RWPE2 (cell line): ENCODE data around the gene PKD1.
A peak's percentile ranks its signal among the peaks of the same experiment; 100 is the strongest.

Experiments
- ATAC-seq: fragments of 200-7000 bp; cut with Tn5 transposase; 3 replicates; pipeline ENCODE4 v1.9.1; 2021; ENCODE audit warnings: low read depth
- DNase-seq: peaks from one replicate; pipeline ENCODE4 v3.0.0-alpha.2; 2020; ENCODE audit warnings: low spot score
- H3K27ac ChIP-seq: fragments of 450-650 bp; 2 replicates; pipeline ENCODE4 v1.5.1; 2017; ENCODE audit warnings: mild to moderate bottlenecking; ENCODE audit not compliant: poor library complexity, severe bottlenecking
- H3K27me3 ChIP-seq: fragments of 250-450 bp; sonication (Bioruptor Pico); 2 replicates; pipeline ENCODE4 v1.5.1; 2021; ENCODE audit warnings: mild to moderate bottlenecking, moderate library complexity; ENCODE audit not compliant: insufficient read depth, poor library complexity, severe bottlenecking
- H3K36me3 ChIP-seq: fragments of 250-450 bp; sonication (Bioruptor Pico); 2 replicates; pipeline ENCODE4 v1.5.1; 2020; ENCODE audit warnings: low read depth, mild to moderate bottlenecking, moderate library complexity
- H3K4me1 ChIP-seq: fragments of 250-450 bp; sonication (Bioruptor Pico); 2 replicates; pipeline ENCODE4 v1.5.1; 2021; ENCODE audit warnings: mild to moderate bottlenecking, moderate library complexity; ENCODE audit not compliant: insufficient read depth, poor library complexity, severe bottlenecking
- H3K4me3 ChIP-seq: fragments of 250-450 bp; sonication (Bioruptor Pico); 2 replicates; pipeline ENCODE4 v1.5.1; 2021; ENCODE audit warnings: mild to moderate bottlenecking, moderate library complexity; ENCODE audit not compliant: severe bottlenecking
- H3K9me3 ChIP-seq: fragments of 250-450 bp; sonication (Bioruptor Pico); 2 replicates; pipeline ENCODE4 v1.5.1; 2021; ENCODE audit warnings: mild to moderate bottlenecking, moderate library complexity; ENCODE audit not compliant: severe bottlenecking
- CTCF ChIP-seq: fragments of 450-650 bp; IDR thresholded peaks from one replicate; pipeline ENCODE4 v1.5.1; 2017; ENCODE audit warnings: mild to moderate bottlenecking, moderate library complexity; ENCODE audit not compliant: poor library complexity, severe bottlenecking

PKD1 gene

DNA sequence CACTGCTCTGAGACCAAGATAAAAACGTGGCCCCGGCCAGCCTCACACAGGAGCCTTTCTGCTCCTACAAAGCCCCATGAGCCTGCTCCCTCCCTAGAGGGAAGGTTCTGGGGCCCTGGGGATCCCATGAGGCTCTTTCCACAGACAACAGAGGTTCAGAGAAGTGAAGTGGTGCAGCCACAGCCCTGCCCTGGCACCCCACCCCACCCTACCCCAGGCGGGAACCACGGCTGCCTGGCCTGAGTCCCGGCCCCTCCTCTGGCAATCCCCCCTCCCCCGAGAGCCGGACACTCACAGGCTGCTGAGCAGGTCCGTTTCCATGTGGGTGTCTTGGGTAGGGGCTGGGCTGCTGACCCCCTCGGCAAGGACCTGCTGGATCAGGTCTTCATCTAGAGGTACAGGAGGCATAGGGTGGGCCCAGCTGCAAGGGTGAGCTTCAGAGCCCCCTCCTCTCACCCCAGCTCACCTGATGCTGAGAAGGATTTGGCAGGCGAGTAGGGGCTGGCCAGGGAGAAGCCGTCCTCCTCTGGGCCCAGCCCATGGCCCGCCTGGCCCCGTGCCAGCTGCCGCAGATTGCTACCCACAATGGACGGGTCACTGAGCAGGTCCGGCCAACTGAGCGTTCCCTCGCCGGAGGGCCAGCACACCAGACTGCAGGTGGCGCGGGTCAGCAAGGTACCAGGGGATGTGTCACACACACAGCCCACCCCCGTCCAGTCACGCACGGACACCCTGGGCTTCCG is 38.7 kb downstream of the PKD1 start:
- TF ChIP-seq CTCF, result no peak
- DNase-seq, result no peak
- H3K9me3 ChIP-seq, result no peaks in the 10 kb centered on the region
- H3K4me1 ChIP-seq, result no peaks in the 10 kb centered on the region
- ATAC-seq, result no peak
- H3K4me3 ChIP-seq, result no peak overlapping the region
- no peak overlapping the region for H3K27ac ChIP-seq
- no peaks in the 10 kb centered on the region for H3K27me3 ChIP-seq
- peaks cover 64% of the 10 kb centered on the region for H3K36me3 ChIP-seq

GRCh38 chr16:2095918-2096582 is 39.6 kb downstream of the PKD1 start:
- no peak for DNase-seq

DNA sequence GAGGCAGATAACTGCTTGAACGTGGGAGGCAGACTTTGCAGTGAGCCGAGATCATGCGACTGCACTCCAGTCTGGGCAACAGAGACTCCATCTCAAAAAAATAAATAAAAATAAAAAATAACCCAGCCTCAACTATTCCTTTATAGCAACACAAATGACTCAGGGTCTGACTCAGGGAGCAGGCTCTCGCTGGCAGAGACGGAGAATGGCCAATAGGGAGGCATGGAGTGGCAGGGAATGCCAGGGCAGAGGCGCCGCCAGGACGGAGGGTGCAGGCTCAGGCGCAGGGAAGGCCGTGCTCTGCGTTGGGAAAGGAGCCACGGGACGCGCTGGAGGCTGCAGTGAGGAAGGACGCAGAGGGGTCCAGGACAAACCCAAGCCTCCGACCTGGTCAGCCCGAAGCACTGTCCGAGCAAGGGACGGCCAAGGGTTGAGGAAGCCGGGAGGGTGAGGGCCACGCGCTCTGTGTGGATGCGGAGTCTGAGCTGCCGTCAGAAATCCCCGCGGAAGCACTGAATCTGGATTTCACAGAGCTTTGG is 40.3 kb downstream of the PKD1 start:
- no peaks in the 10 kb centered on the region for H3K27me3 ChIP-seq
- no peaks in the 10 kb centered on the region for H3K4me1 ChIP-seq
- TF ChIP-seq CTCF, result no peak
- no peak overlapping the region for H3K4me3 ChIP-seq
- ATAC-seq, result peak; percentile 60; the same call in 2 of the 3 replicates
- H3K36me3 ChIP-seq, result peaks cover 71% of the 10 kb centered on the region
- no peaks in the 10 kb centered on the region for H3K9me3 ChIP-seq
- H3K27ac ChIP-seq, result no peak overlapping the region
- no peak for DNase-seq

More at GRCh38 chr16:2095918-2096582, 39.6 kb downstream of the PKD1 start:
- H3K27ac ChIP-seq, result no peak overlapping the region
- H3K36me3 ChIP-seq, result peaks cover 66% of the 10 kb centered on the region
- ATAC-seq, result no peak
- no peak overlapping the region for H3K4me3 ChIP-seq
- H3K27me3 ChIP-seq, result no peaks in the 10 kb centered on the region
- TF ChIP-seq CTCF, result no peak
- no peaks in the 10 kb centered on the region for H3K4me1 ChIP-seq
- no peaks in the 10 kb centered on the region for H3K9me3 ChIP-seq

DNA sequence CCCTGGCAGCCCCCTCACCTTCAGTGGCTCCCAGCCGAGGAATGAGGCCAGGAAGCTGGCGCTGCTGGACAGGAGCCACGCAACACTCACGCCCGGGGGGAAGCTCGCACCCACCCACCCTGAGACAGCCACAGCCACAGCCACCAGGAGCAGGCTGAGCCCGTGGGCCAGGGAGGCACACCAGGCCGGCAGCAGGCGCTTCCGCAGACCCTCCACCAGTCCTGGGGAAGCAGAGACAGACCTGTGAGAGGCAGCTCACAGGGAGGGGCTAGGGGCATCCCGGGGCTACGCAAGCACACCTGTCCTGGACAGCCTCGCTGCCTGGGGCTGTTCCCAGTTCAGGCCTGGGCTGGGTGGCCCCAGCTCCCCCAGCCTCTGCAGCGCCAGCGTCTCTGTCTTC is 41.9 kb downstream of the PKD1 start:
- H3K27ac ChIP-seq, result no peak overlapping the region
- no peak for DNase-seq
- H3K9me3 ChIP-seq, result no peaks in the 10 kb centered on the region
- no peaks in the 10 kb centered on the region for H3K27me3 ChIP-seq
- peaks cover 82% of the 10 kb centered on the region for H3K36me3 ChIP-seq
- no peaks in the 10 kb centered on the region for H3K4me1 ChIP-seq
- TF ChIP-seq CTCF, result no peak
- ATAC-seq, result no peak
- no peak overlapping the region for H3K4me3 ChIP-seq
